ENCODE data around the gene CFAP68. TPM values are rescaled to one million over a fixed set of nuclear protein-coding genes. Genes with fewer than 3 reads are reported as not detected.

The CFAP68 gene
- total and polyA plus RNA-seq, 2 of the 4 experiments (the other 2 are of a cell fraction), result 10.2 to 17.0 TPM

DNA sequence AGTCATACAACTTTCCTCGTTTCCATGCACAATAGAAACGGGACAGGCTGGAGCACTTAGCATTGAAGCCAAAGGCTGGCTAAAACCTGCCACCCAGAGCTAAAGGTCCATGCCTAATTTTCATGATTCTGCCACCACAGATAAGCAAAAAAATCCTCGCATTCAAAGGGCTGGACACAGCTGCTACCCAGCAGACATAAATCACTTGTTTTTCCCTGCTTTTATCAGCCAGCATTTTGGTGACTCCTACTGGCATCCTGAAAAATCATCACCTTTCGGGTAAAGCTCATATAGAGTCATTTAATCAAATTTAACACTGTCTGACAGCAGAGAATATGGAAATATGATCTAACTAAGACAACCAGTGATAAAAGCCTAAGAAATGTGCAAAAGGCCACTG is 45.8 kb upstream of the CFAP68 start:
- no peak overlapping the region for H3K56ac ChIP-seq (ENCODE audit: extremely low read depth, insufficient read depth, low read length)
- intact Hi-C loops (cut with micrococcal nuclease), result no loop called here
- no peak overlapping the region for H3K9ac ChIP-seq (ENCODE audit: low read depth, low read length)
- no peak overlapping the region for H4K91ac ChIP-seq (ENCODE audit: insufficient read depth, low read depth, low read length)
- POLR2A ChIA-PET (ENCODE audit: unreplicated experiment), result interaction anchor here (0.5 kb wide), 1 partner anchor 251 kb away, joined by 4 read pairs; no protein-coding TSS in a partner anchor
- H3K36me3 ChIP-seq (ENCODE audit: control insufficient read depth, insufficient read depth, low read length), result peaks cover 11% of the 10 kb centered on the region
- no peak overlapping the region for H3K27ac ChIP-seq (ENCODE audit: insufficient read depth, low read length)
- H4K5ac ChIP-seq (ENCODE audit: low read depth, low read length), result no peak overlapping the region
- H2AK5ac ChIP-seq (ENCODE audit: low read depth, low read length), result no peak overlapping the region
- peaks cover 4% of the 10 kb centered on the region; the same call in 1 of the 2 replicates for H3K4me1 ChIP-seq (ENCODE audit: control insufficient read depth, insufficient read depth, low read length)
- H2AFZ ChIP-seq (replicated peaks; ENCODE audit: low read length, poor library complexity), result no peak overlapping the region
- no peak overlapping the region for H2BK15ac ChIP-seq (ENCODE audit: low read depth, low read length)
- TF ChIP-seq FOS (IDR thresholded peaks at IDR 0.05; ENCODE audit: low read depth, low read length), result no peak
- no peak for TF ChIP-seq POLR2A (IDR thresholded peaks at IDR 0.05; ENCODE audit: low read depth, low read length)
- TF ChIP-seq CEBPB (IDR thresholded peaks at IDR 0.05; ENCODE audit: low read depth, low read length), result no peak
- TF ChIP-seq BHLHE40 (IDR thresholded peaks at IDR 0.05; ENCODE audit: low read depth, low read length), result no peak
- TF ChIP-seq RCOR1 (IDR thresholded peaks at IDR 0.05; ENCODE audit: insufficient replicate concordance, low read length), result no peak
- TF ChIP-seq RAD21 (IDR thresholded peaks at IDR 0.05; ENCODE audit: low read length), result no peak; the same call in 1 of the 2 replicates
- TF ChIP-seq NFE2L2 (IDR thresholded peaks at IDR 0.05; ENCODE audit: low read depth, low read length), result no peak
- TF ChIP-seq RFX5 (IDR thresholded peaks at IDR 0.05; ENCODE audit: low read depth, low read length), result no peak
- no peak overlapping the region for H3K4me2 ChIP-seq (ENCODE audit: low read depth, low read length)
- no peaks in the 10 kb centered on the region; a peak in 1 of 4 replicates for H3K79me1 ChIP-seq (ENCODE audit: low read depth in 1 of 2, low read length in 2 of 2)
- H2BK20ac ChIP-seq (ENCODE audit: low read depth, low read length), result no peak overlapping the region
- H2BK120ac ChIP-seq (ENCODE audit: low read depth, low read length), result no peak overlapping the region
- H4K20me1 ChIP-seq (ENCODE audit: insufficient read depth, low read length), result no peaks in the 10 kb centered on the region
- H3K18ac ChIP-seq (ENCODE audit: low read depth, low read length), result no peak overlapping the region
- no peak overlapping the region for H3K4ac ChIP-seq (ENCODE audit: low read depth, low read length)
- H3K9me3 ChIP-seq (ENCODE audit: control insufficient read depth, insufficient read depth, low read length), result no peaks in the 10 kb centered on the region
- in situ Hi-C loops (cut with MboI; ENCODE audit: low sequenced_read_pairs), result no loop called here
- DNase-seq, result no peak
- H2AK9ac ChIP-seq (replicated peaks; ENCODE audit: low read depth, low read length, poor library complexity), result no peak overlapping the region
- H3K23ac ChIP-seq (ENCODE audit: low read depth, low read length), result no peak overlapping the region
- no peak overlapping the region for H3K4me3 ChIP-seq (ENCODE audit: insufficient read depth, low read depth, low read length)
- H2BK5ac ChIP-seq (ENCODE audit: low read depth, low read length, poor library complexity, severe bottlenecking), result no peak overlapping the region
- no peak for ATAC-seq (ENCODE audit: low read depth)
- H3K27me3 ChIP-seq (ENCODE audit: control insufficient read depth, insufficient read depth, low read length), result no peaks in the 10 kb centered on the region
- H3K14ac ChIP-seq (replicated peaks; ENCODE audit: low read depth, low read length), result no peak overlapping the region
- dilution Hi-C loops (cut with HindIII; ENCODE audit: low sequenced_read_pairs, unreplicated experiment), result no loop called here
- CTCF ChIA-PET, result interaction anchor here (0.8 to 1.0 kb wide), 3 partner anchors 18 to 47 kb away, joined by 3 to 4 read pairs (median 3); no protein-coding TSS in a partner anchor
- H3K9me1 ChIP-seq (ENCODE audit: insufficient read depth, low read length), result no peaks in the 10 kb centered on the region
- 100% methylated on average over 1 of the region's 4 CpGs; no CpG with 5 or more reads in 1 of the 2 experiments for WGBS, 2 experiments (ENCODE audit: extremely low coverage in 2 of 2, insufficient read length in 1 of 2)
- H4K8ac ChIP-seq (ENCODE audit: low read depth in 2 of 2, low read length in 2 of 2), result no peak overlapping the region
- no TSS peak for BruUV-seq (replicated peaks)

Data from IMR-90 (cell line).